DOHH2 (cell line): ENCODE measurements around the gene TBRG1.

Experiments used
- CTCF ChIP-seq: fragments of 200-600 bp; sonication (generic); IDR thresholded peaks from one replicate; pipeline ENCODE4 v1.5.1; 2014; ENCODE audit warnings: antibody characterized with exemption, mild to moderate bottlenecking, low read depth, low read length; ENCODE audit not compliant: poor library complexity, severe bottlenecking
- EZH2phosphoT487 ChIP-seq: fragments of 200-600 bp; sonication (generic); IDR thresholded peaks from 2 replicates; pipeline ENCODE4 v1.6.1; 2017; ENCODE audit warnings: borderline replicate concordance, mild to moderate bottlenecking, antibody characterized with exemption, low read length, moderate library complexity, mixed read lengths

- TF ChIP-seq CTCF (no peak), EZH2phosphoT487 (no peak)
These were observed 21.2 kb downstream of the TBRG1 start for GRCh38 chr11:124643605-124644425.
